ENCODE results near the gene NAA80. TPM values are rescaled to one million over a fixed set of nuclear protein-coding genes. Genes with fewer than 3 reads are reported as not detected.

The NAA80 gene
- total RNA-seq, 1 donor: 6.5 TPM

DNA sequence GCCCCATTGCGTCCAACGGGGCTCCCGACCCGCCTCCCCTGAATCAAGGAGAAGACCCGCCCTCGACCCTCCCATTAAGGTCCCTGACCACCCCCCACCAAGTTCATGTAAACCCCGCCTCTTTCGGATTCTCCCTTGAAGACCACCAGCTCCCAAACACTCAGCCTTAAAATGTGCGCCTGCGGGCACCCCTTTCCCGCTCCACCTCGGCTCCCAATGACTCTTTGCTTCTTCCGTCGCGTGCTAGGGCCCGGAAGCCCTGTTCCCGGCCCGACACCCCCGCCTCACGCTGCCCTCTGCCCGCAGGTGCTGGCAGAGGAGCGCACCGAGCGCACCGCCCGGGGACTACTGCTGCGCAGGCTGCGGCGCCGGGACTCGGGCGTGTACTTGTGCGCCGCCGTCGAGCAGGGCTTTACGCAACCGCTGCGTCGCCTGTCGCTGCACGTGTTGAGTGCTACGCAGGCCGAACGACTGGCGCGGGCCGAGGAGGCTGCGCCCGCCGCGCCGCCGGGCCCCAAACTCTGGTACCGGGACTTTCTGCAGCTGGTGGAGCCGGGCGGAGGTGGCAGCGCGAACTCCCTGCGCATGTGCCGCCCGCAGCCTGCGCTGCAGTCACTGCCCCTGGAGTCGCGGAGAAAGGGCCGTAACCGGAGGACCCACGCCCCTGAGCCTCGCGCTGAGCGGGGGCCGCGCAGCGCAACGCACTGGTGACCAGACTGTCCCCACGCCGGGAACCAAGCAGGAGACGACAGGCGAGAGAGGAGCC, 23.0 kb downstream of the NAA80 start:
- H3K4me1 ChIP-seq (ENCODE audit: insufficient read depth, low read length): no peaks in the 10 kb centered on the region
- H2AFZ ChIP-seq (ENCODE audit: low read length): no peak overlapping the region
- DNase-seq (ENCODE audit: insufficient read length, low spot score, missing footprints): peak; percentile 66
- no peaks in the 10 kb centered on the region for H4K20me1 ChIP-seq (ENCODE audit: insufficient read depth, low read length)
- H3K4me2 ChIP-seq (ENCODE audit: insufficient read depth, low read length): no peak overlapping the region
- no peak overlapping the region for H3K4me3 ChIP-seq (ENCODE audit: insufficient read depth, low read length)
- no peak overlapping the region for H3K27ac ChIP-seq (ENCODE audit: low read depth, low read length)
- no peaks in the 10 kb centered on the region for H3K36me3 ChIP-seq (ENCODE audit: insufficient read depth, low read length)
- no peaks in the 10 kb centered on the region for H3K79me2 ChIP-seq (ENCODE audit: insufficient read depth, low read length)
- no peaks in the 10 kb centered on the region for H3K27me3 ChIP-seq (ENCODE audit: insufficient read depth, low read length)
- no peaks in the 10 kb centered on the region for H3K9me3 ChIP-seq (ENCODE audit: low read depth, low read length)
- TF ChIP-seq CTCF (IDR thresholded peaks at IDR 0.05; ENCODE audit: extremely low read depth, low read depth, low read length): no peak

- Histone ChIP-seq H3K27ac (ENCODE audit: low read depth, low read length) (no peak overlapping the region), H3K4me2 (ENCODE audit: insufficient read depth, low read length) (no peak overlapping the region), H3K27me3 (ENCODE audit: insufficient read depth, low read length) (no peaks in the 10 kb centered on the region), H3K36me3 (ENCODE audit: insufficient read depth, low read length) (no peaks in the 10 kb centered on the region), H3K9me3 (ENCODE audit: low read depth, low read length) (no peaks in the 10 kb centered on the region), H3K4me3 (ENCODE audit: insufficient read depth, low read length) (no peak overlapping the region), H2AFZ (ENCODE audit: low read length) (no peak overlapping the region), H4K20me1 (ENCODE audit: insufficient read depth, low read length) (no peaks in the 10 kb centered on the region), H3K79me2 (ENCODE audit: insufficient read depth, low read length) (no peaks in the 10 kb centered on the region), H3K4me1 (ENCODE audit: insufficient read depth, low read length) (peaks cover 5% of the 10 kb centered on the region)
- peak; percentile 77 for DNase-seq (ENCODE audit: insufficient read length, low spot score, missing footprints)
- TF ChIP-seq CTCF (IDR thresholded peaks at IDR 0.05; ENCODE audit: extremely low read depth, low read depth, low read length): no peak
Observed at GRCh38 chr3:50275141-50275995, 23.8 kb downstream of the NAA80 start.

DNA sequence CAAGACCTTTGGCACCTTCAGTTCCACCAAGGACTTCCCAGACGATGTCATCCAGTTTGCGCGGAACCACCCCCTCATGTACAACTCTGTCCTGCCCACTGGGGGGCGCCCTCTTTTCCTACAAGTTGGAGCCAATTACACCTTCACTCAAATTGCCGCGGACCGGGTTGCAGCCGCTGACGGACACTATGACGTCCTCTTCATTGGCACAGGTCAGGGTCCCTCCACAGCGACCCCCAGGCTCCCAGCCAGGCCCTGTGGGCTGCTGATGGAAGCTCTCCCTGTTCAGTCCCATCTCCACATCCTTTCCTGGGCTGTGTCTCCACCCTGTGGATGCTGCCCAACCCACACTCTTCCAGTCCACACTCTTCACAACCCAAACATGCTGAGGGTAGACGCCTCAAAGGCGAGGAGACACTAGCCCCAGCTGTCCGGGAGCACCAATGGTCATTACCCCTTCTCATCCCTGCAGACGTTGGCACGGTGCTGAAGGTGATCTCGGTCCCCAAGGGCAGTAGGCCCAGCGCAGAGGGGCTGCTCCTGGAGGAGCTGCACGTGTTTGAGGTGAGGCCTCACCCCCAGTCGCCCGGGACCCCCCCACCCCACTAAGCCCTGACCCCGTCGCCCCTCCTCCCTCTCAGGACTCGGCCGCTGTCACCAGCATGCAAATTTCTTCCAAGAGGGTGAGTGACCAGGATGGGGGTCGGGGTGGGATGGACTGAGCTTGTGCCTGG, 24.7 kb downstream of the NAA80 start:
- TF ChIP-seq CTCF (IDR thresholded peaks at IDR 0.05; ENCODE audit: extremely low read depth, low read depth, low read length): peak; percentile 83
- no peaks in the 10 kb centered on the region for H3K36me3 ChIP-seq (ENCODE audit: insufficient read depth, low read length)
- H3K4me2 ChIP-seq (ENCODE audit: insufficient read depth, low read length): no peak overlapping the region
- no peaks in the 10 kb centered on the region for H4K20me1 ChIP-seq (ENCODE audit: insufficient read depth, low read length)
- H3K27ac ChIP-seq (ENCODE audit: low read depth, low read length): no peak overlapping the region
- no peaks in the 10 kb centered on the region for H3K79me2 ChIP-seq (ENCODE audit: insufficient read depth, low read length)
- H3K4me1 ChIP-seq (ENCODE audit: insufficient read depth, low read length): peaks cover 13% of the 10 kb centered on the region
- H3K4me3 ChIP-seq (ENCODE audit: insufficient read depth, low read length): no peak overlapping the region
- DNase-seq (ENCODE audit: insufficient read length, low spot score, missing footprints): peak; percentile 97
- H2AFZ ChIP-seq (ENCODE audit: low read length): no peak overlapping the region
- no peaks in the 10 kb centered on the region for H3K9me3 ChIP-seq (ENCODE audit: low read depth, low read length)
- no peaks in the 10 kb centered on the region for H3K27me3 ChIP-seq (ENCODE audit: insufficient read depth, low read length)

Measured in osteoblast (primary cell).